Measurements from ENCODE around the gene PNLIPRP3. TPM values are rescaled to one million over a fixed set of nuclear protein-coding genes. Genes with fewer than 3 reads are reported as not detected.

The PNLIPRP3 gene
- total and polyA plus RNA-seq, 12 donors, result 0.11 to 0.14 (median 0.11) TPM; not detected in 9

DNA sequence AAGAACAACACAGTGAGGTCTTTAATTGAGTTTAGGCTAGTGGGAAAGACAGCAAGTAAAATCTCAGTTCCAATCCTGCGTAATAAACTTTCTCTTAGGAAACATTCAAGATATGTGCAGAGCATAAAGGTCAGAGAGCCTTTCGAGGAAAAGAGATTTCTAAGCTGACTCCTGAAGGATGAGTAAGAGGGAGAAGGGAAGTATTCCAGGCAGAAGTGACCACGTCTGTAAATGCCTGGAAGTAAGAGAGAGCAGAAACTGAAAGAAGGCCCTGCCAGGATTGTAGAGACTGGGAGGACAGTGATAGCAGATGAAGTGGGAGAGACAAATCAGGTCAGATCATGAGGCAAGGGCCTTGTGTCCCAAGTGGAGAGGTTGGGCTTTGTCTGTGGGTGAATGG, 41.8 kb downstream of the PNLIPRP3 start:
- 57 to 61% (median 59%) methylated on average over 3 of the region's 3 CpGs for WGBS, 4 donors
- Histone ChIP-seq H3K4me3 (no peak overlapping the region), H3K27me3 (no peaks in the 10 kb centered on the region), H3K9me3 (replicated peaks in 1 of 3) (no peaks in the 10 kb centered on the region), H3K4me1 (replicated peaks in 1 of 2) (no peaks in the 10 kb centered on the region), H3K27ac (no peak overlapping the region), H3K36me3 (replicated peaks in 1 of 2) (no peaks in the 10 kb centered on the region)
- intact Hi-C loops (cut with DNase I), result no loop called here
- no peak for TF ChIP-seq POLR2A (IDR thresholded peaks at IDR 0.05)
- TF ChIP-seq, protein P1, sequence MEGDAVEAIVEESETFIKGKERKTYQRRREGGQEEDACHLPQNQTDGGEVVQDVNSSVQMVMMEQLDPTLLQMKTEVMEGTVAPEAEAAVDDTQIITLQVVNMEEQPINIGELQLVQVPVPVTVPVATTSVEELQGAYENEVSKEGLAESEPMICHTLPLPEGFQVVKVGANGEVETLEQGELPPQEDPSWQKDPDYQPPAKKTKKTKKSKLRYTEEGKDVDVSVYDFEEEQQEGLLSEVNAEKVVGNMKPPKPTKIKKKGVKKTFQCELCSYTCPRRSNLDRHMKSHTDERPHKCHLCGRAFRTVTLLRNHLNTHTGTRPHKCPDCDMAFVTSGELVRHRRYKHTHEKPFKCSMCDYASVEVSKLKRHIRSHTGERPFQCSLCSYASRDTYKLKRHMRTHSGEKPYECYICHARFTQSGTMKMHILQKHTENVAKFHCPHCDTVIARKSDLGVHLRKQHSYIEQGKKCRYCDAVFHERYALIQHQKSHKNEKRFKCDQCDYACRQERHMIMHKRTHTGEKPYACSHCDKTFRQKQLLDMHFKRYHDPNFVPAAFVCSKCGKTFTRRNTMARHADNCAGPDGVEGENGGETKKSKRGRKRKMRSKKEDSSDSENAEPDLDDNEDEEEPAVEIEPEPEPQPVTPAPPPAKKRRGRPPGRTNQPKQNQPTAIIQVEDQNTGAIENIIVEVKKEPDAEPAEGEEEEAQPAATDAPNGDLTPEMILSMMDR (IDR thresholded peaks at IDR 0.05), result no peak
- DNase-seq, result no peak

DNA sequence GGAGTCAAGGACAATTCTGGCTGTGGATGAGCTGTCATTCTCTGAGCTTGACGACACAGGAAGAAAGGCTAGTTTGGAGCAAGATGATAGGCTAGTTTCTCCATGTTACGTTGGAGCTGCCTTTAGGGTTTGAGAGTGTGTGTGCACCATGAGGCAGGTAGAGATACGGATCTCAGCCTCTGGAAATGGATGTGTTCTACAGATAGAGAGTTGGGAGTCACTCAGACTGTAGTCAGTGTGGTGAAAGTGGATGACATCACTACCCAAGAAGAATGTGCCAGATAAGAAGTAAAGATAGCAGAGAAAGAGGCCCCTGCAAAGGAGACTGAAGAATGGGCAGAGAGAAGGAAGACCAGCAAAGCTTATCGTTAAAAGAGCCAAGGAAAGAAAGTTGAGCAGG, 42.4 kb downstream of the PNLIPRP3 start:
- no peak for DNase-seq
- no peaks in the 10 kb centered on the region for H3K36me3 ChIP-seq (replicated peaks in 1 of 2)
- H3K4me1 ChIP-seq (replicated peaks in 1 of 2), result no peaks in the 10 kb centered on the region
- H3K27me3 ChIP-seq, result no peaks in the 10 kb centered on the region
- intact Hi-C loops (cut with DNase I), result no loop called here
- 71 to 81% (median 73%) methylated on average over 4 of the region's 4 CpGs for WGBS, 4 donors
- no peak overlapping the region for H3K27ac ChIP-seq
- TF ChIP-seq, protein P1 (IDR thresholded peaks at IDR 0.05), result no peak
- TF ChIP-seq POLR2A (IDR thresholded peaks at IDR 0.05), result no peak
- no peaks in the 10 kb centered on the region for H3K9me3 ChIP-seq (replicated peaks in 1 of 3)
- H3K4me3 ChIP-seq, result no peak overlapping the region

DNA sequence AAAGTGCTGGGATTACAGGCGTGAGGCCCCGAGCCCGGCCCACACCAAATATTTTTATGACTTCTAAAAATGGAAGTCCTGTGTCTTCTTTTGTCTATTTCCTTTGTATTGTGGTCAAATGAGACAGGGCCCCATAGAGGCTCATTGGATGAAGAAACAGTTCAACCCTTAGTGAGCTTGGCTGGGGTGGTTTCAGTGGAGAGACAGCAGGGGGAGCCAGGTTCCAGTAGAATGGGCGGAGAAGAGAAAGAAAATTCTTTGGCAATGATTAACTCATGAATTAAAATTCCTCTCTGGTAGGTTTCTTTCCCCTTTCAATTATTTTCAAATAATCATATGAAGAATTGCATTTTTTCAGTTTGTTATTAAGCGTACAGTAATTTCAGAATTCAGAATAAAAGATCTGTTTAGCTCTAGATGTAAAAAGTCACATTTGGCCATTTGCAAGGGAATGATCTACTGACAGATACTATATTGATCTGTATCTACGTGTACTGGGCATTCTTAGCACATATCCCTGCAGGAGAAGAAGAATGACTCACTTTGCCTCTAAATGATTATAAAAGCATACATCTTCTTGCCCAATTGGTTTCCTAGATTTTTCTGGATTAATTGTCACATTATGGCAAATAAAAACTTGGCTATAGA, 43.2 kb downstream of the PNLIPRP3 start:
- intact Hi-C loops (cut with DNase I), result no loop called here
- H3K27me3 ChIP-seq, result no peaks in the 10 kb centered on the region
- no peak for DNase-seq
- TF ChIP-seq POLR2A (IDR thresholded peaks at IDR 0.05), result no peak
- TF ChIP-seq, protein P1 (IDR thresholded peaks at IDR 0.05), result no peak
- H3K4me1 ChIP-seq (replicated peaks in 1 of 2), result no peaks in the 10 kb centered on the region
- no peaks in the 10 kb centered on the region for H3K36me3 ChIP-seq (replicated peaks in 1 of 2)
- H3K9me3 ChIP-seq (replicated peaks in 1 of 3), result no peaks in the 10 kb centered on the region
- H3K27ac ChIP-seq, result no peak overlapping the region
- H3K4me3 ChIP-seq, result no peak overlapping the region
- WGBS, 4 donors, result 73 to 83% (median 77%) methylated on average over 6 of the region's 6 CpGs

DNA sequence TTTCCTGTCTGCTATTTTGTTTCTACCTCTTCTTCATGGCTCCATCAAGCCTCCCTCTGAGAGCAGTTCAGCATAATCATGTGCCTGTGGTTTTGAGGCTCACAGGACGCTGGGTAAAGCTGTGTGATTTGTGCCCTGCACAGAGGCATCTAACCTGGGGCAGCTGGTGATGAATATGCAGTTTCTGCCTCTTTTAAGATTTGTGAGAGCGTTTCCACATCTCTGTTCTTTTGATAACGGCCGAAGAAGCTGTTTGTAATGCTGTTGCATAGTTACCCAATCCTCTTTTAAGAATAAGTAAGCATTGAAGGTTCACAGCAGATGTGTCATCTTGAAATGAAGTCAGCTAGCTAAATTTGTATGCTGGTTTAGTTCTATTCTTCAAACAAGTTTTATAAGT, 45.2 kb downstream of the PNLIPRP3 start:
- WGBS, 4 donors, result 21 to 35% (median 32%) methylated on average over 4 of the region's 4 CpGs
- Histone ChIP-seq H3K27ac (no peak overlapping the region), H3K4me1 (replicated peaks in 1 of 2) (no peaks in the 10 kb centered on the region), H3K4me3 (no peak overlapping the region), H3K27me3 (no peaks in the 10 kb centered on the region), H3K36me3 (replicated peaks in 1 of 2) (no peaks in the 10 kb centered on the region), H3K9me3 (replicated peaks in 1 of 3) (no peaks in the 10 kb centered on the region)
- intact Hi-C loops (cut with DNase I), result no loop called here
- TF ChIP-seq, protein P1 (IDR thresholded peaks at IDR 0.05), result no peak
- no peak for TF ChIP-seq POLR2A (IDR thresholded peaks at IDR 0.05)
- DNase-seq, result no peak

Measured in adrenal gland (tissue), 12 donors.